Dendritic cell treated with granulocyte-macrophage colony-stimulating factor and Interleukin-4, amounts not matched to agents 40 ng/mL and 50 ng/mL, for 4 days (primary cell): ENCODE measurements around the gene STARD13.
A peak's percentile ranks its signal among the peaks of the same experiment; 100 is the strongest.

ENCODE experiments used
- H3K27ac Mint-ChIP-seq: one replicate; pipeline ENCODE4 v1.8.0; 2022; ENCODE audit warnings: mild to moderate bottlenecking, mixed read lengths
- H3K27me3 Mint-ChIP-seq: one replicate; pipeline ENCODE4 v1.8.0; 2022; ENCODE audit warnings: mild to moderate bottlenecking, mixed read lengths
- H3K36me3 Mint-ChIP-seq: one replicate; pipeline ENCODE4 v1.8.0; 2022; ENCODE audit warnings: low read depth, mixed read lengths
- H3K4me1 Mint-ChIP-seq: one replicate; pipeline ENCODE4 v1.8.0; 2022; ENCODE audit warnings: low read depth, mixed read lengths
- H3K4me3 Mint-ChIP-seq: one replicate; pipeline ENCODE4 v1.8.0; 2022; ENCODE audit warnings: mild to moderate bottlenecking, moderate library complexity, mixed read lengths
- H3K9me3 Mint-ChIP-seq: one replicate; pipeline ENCODE4 v1.8.0; 2022; ENCODE audit warnings: mixed read lengths
- intact Hi-C: fragments of 100-400 bp; cut with micrococcal nuclease; formaldehyde crosslinking; loops from one replicate; pipeline ENCODE4 v1.15.0; 2022

Gene STARD13

GRCh38 chr13:33114146-33114545 lies 171.4 kb downstream of the STARD13 start:
- H3K4me1 Mint-ChIP-seq, result peaks cover 64% of the 10 kb centered on the region
- peaks cover 26% of the 10 kb centered on the region for H3K36me3 Mint-ChIP-seq
- intact Hi-C loops, result no loop called here
- H3K4me3 Mint-ChIP-seq, result no peak overlapping the region
- no peak overlapping the region for H3K27ac Mint-ChIP-seq
- no peaks in the 10 kb centered on the region for H3K9me3 Mint-ChIP-seq
- H3K27me3 Mint-ChIP-seq, result no peaks in the 10 kb centered on the region

- intact Hi-C loops, result no loop called here
- Mint-ChIP-seq H3K9me3 (no peaks in the 10 kb centered on the region), H3K4me3 (no peak overlapping the region), H3K27ac (no peak overlapping the region), H3K4me1 (peaks cover 62% of the 10 kb centered on the region), H3K27me3 (no peaks in the 10 kb centered on the region), H3K36me3 (peaks cover 36% of the 10 kb centered on the region)
Measured at GRCh38 chr13:33112766-33113165, 172.8 kb downstream of the STARD13 start.

GRCh38 chr13:33111414-33112110 lies 174.0 kb downstream of the STARD13 start:
- intact Hi-C loops, result loop anchor here (1.0 kb wide), 1 partner anchor 12 kb away; no protein-coding TSS in a partner anchor
- H3K9me3 Mint-ChIP-seq, result no peaks in the 10 kb centered on the region
- H3K4me3 Mint-ChIP-seq, result no peak overlapping the region
- H3K4me1 Mint-ChIP-seq, result peaks cover 74% of the 10 kb centered on the region
- H3K27ac Mint-ChIP-seq, result peak overlapping the region; percentile 85
- H3K27me3 Mint-ChIP-seq, result no peaks in the 10 kb centered on the region
- peaks cover 37% of the 10 kb centered on the region for H3K36me3 Mint-ChIP-seq

GRCh38 chr13:33110713-33111413 lies 174.7 kb downstream of the STARD13 start:
- Mint-ChIP-seq H3K4me1 (peaks cover 75% of the 10 kb centered on the region), H3K27me3 (no peaks in the 10 kb centered on the region), H3K36me3 (peaks cover 38% of the 10 kb centered on the region), H3K27ac (peak overlapping the region; percentile 85), H3K4me3 (peak overlapping the region; percentile 30), H3K9me3 (no peaks in the 10 kb centered on the region)
- intact Hi-C loops, result loop anchor here (1.0 kb wide), 1 partner anchor 12 kb away; no protein-coding TSS in a partner anchor

- no peaks in the 10 kb centered on the region for H3K9me3 Mint-ChIP-seq
- H3K4me1 Mint-ChIP-seq, result peaks cover 75% of the 10 kb centered on the region
- intact Hi-C loops, result no loop called here
- peak overlapping the region; percentile 30 for H3K4me3 Mint-ChIP-seq
- peak overlapping the region; percentile 85 for H3K27ac Mint-ChIP-seq
- H3K27me3 Mint-ChIP-seq, result no peaks in the 10 kb centered on the region
- peaks cover 41% of the 10 kb centered on the region for H3K36me3 Mint-ChIP-seq
Measured at GRCh38 chr13:33110386-33110712, 175.2 kb downstream of the STARD13 start.

GRCh38 chr13:33109801-33110200 lies 175.8 kb downstream of the STARD13 start:
- Mint-ChIP-seq H3K27me3 (no peaks in the 10 kb centered on the region), H3K9me3 (no peaks in the 10 kb centered on the region), H3K27ac (peak overlapping the region; percentile 85), H3K36me3 (peaks cover 41% of the 10 kb centered on the region), H3K4me1 (peaks cover 73% of the 10 kb centered on the region), H3K4me3 (no peak overlapping the region)
- intact Hi-C loops, result loop anchor here (10.0 kb wide), 1 partner anchor 95 kb away; no protein-coding TSS in a partner anchor

- Mint-ChIP-seq H3K36me3 (peaks cover 41% of the 10 kb centered on the region), H3K4me3 (no peak overlapping the region), H3K27ac (peak overlapping the region; percentile 46), H3K9me3 (no peaks in the 10 kb centered on the region), H3K4me1 (peaks cover 71% of the 10 kb centered on the region), H3K27me3 (no peaks in the 10 kb centered on the region)
- intact Hi-C loops, result loop anchor here (10.0 kb wide), 1 partner anchor 96 kb away; no protein-coding TSS in a partner anchor
Measured at GRCh38 chr13:33109271-33109697, 176.3 kb downstream of the STARD13 start.

GRCh38 chr13:33108620-33109019 lies 176.9 kb downstream of the STARD13 start:
- H3K9me3 Mint-ChIP-seq, result no peaks in the 10 kb centered on the region
- peaks cover 68% of the 10 kb centered on the region for H3K4me1 Mint-ChIP-seq
- intact Hi-C loops, result loop anchor here (10.0 kb wide), 1 partner anchor 96 kb away; no protein-coding TSS in a partner anchor
- H3K27ac Mint-ChIP-seq, result peak overlapping the region; percentile 44
- no peaks in the 10 kb centered on the region for H3K27me3 Mint-ChIP-seq
- no peak overlapping the region for H3K4me3 Mint-ChIP-seq
- peaks cover 41% of the 10 kb centered on the region for H3K36me3 Mint-ChIP-seq

- Mint-ChIP-seq H3K4me1 (peaks cover 65% of the 10 kb centered on the region), H3K27ac (no peak overlapping the region), H3K36me3 (peaks cover 34% of the 10 kb centered on the region), H3K4me3 (no peak overlapping the region), H3K9me3 (no peaks in the 10 kb centered on the region), H3K27me3 (no peaks in the 10 kb centered on the region)
- intact Hi-C loops, result loop anchor here (10.0 kb wide), 1 partner anchor 97 kb away; no protein-coding TSS in a partner anchor
Measured at GRCh38 chr13:33107361-33107760, 178.2 kb downstream of the STARD13 start.

- peak overlapping the region; percentile 87 for H3K27ac Mint-ChIP-seq
- H3K4me3 Mint-ChIP-seq, result no peak overlapping the region
- intact Hi-C loops, result loop anchor here (10.0 kb wide), 1 partner anchor 98 kb away; no protein-coding TSS in a partner anchor
- H3K27me3 Mint-ChIP-seq, result no peaks in the 10 kb centered on the region
- H3K36me3 Mint-ChIP-seq, result peaks cover 32% of the 10 kb centered on the region
- H3K4me1 Mint-ChIP-seq, result peaks cover 59% of the 10 kb centered on the region
- H3K9me3 Mint-ChIP-seq, result no peaks in the 10 kb centered on the region
Measured at GRCh38 chr13:33106656-33107360, 178.7 kb downstream of the STARD13 start.

- Mint-ChIP-seq H3K4me3 (no peak overlapping the region), H3K36me3 (peaks cover 29% of the 10 kb centered on the region), H3K4me1 (peaks cover 46% of the 10 kb centered on the region), H3K27ac (peak overlapping the region; percentile 87), H3K27me3 (no peaks in the 10 kb centered on the region), H3K9me3 (no peaks in the 10 kb centered on the region)
- intact Hi-C loops, result loop anchor here (10.0 kb wide), 1 partner anchor 99 kb away; no protein-coding TSS in a partner anchor
Measured at GRCh38 chr13:33105387-33106005, 180.1 kb downstream of the STARD13 start.

GRCh38 chr13:33103457-33103856 lies 182.1 kb downstream of the STARD13 start:
- H3K4me1 Mint-ChIP-seq, result peaks cover 38% of the 10 kb centered on the region
- H3K27ac Mint-ChIP-seq, result no peak overlapping the region
- intact Hi-C loops, result loop anchor here (10.0 kb wide), 1 partner anchor 101 kb away; no protein-coding TSS in a partner anchor
- H3K4me3 Mint-ChIP-seq, result no peak overlapping the region
- no peaks in the 10 kb centered on the region for H3K9me3 Mint-ChIP-seq
- H3K27me3 Mint-ChIP-seq, result no peaks in the 10 kb centered on the region
- peaks cover 18% of the 10 kb centered on the region for H3K36me3 Mint-ChIP-seq

GRCh38 chr13:33101835-33102234 lies 183.7 kb downstream of the STARD13 start:
- Mint-ChIP-seq H3K4me1 (peaks cover 29% of the 10 kb centered on the region), H3K4me3 (no peak overlapping the region), H3K9me3 (no peaks in the 10 kb centered on the region), H3K36me3 (peaks cover 11% of the 10 kb centered on the region), H3K27me3 (no peaks in the 10 kb centered on the region), H3K27ac (no peak overlapping the region)
- intact Hi-C loops, result loop anchor here (10.0 kb wide), 1 partner anchor 103 kb away; no protein-coding TSS in a partner anchor
